ENCODE measurements around the gene PHF21A.
"Not testable (repeated sequence)": the region's sequence is repeated elsewhere in the genome, so short reads cannot be mapped to it uniquely, and the experiment has no call there.

Gene PHF21A

DNA sequence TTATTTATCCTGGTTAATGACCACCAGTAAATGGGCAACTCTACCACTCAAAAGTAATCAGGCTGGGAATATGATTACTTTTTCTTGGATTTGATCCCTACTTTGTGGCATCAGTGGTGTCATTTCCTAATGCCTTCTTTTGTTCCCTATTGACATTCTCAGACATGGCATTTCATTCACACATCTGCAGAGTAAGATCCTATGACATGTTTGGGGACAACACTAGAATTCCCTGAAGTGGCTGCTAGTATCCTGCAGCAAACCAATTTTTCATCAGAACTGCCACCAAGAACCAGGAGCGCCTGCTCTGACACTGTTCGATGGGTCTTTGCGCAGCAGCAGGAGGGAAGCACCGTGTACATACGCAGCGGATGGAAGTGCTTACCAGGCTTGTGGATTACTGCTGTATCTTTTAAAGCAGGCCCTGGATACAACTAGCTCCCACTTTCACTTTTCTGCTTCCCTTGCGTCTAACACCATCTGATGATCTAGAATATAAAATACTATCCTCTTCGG lies 101.1 kb downstream of the PHF21A start:
- no peak for DNase-seq (ENCODE audit: low spot score)
- Histone ChIP-seq H3K4me3 (no peak overlapping the region), H3K27ac (no peak overlapping the region)
- TF ChIP-seq, protein P1, sequence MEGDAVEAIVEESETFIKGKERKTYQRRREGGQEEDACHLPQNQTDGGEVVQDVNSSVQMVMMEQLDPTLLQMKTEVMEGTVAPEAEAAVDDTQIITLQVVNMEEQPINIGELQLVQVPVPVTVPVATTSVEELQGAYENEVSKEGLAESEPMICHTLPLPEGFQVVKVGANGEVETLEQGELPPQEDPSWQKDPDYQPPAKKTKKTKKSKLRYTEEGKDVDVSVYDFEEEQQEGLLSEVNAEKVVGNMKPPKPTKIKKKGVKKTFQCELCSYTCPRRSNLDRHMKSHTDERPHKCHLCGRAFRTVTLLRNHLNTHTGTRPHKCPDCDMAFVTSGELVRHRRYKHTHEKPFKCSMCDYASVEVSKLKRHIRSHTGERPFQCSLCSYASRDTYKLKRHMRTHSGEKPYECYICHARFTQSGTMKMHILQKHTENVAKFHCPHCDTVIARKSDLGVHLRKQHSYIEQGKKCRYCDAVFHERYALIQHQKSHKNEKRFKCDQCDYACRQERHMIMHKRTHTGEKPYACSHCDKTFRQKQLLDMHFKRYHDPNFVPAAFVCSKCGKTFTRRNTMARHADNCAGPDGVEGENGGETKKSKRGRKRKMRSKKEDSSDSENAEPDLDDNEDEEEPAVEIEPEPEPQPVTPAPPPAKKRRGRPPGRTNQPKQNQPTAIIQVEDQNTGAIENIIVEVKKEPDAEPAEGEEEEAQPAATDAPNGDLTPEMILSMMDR (IDR thresholded peaks at IDR 0.05) = no peak

DNA sequence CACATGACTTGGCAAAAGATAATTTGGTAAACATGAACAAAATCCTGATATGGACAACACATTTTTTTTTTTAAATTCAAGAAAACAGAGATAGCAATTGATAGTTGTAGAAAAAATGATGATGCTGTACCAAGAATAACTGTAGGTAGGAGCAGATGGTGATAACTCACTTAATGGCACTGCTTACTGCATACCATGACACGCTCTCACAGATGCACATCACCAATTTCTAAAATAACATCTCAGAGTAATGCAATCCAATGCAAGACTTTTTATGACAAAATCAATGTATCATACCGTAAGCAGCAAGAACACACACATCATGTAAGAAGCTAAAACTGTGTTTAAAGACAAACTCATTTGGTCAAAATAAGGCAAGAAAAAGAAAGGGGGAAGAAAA lies 102.6 kb downstream of the PHF21A start:
- H3K27ac ChIP-seq = no peak overlapping the region
- TF ChIP-seq, protein P1 (IDR thresholded peaks at IDR 0.05) = no peak
- no peak overlapping the region for H3K4me3 ChIP-seq
- no peak for DNase-seq (ENCODE audit: low spot score)

DNA sequence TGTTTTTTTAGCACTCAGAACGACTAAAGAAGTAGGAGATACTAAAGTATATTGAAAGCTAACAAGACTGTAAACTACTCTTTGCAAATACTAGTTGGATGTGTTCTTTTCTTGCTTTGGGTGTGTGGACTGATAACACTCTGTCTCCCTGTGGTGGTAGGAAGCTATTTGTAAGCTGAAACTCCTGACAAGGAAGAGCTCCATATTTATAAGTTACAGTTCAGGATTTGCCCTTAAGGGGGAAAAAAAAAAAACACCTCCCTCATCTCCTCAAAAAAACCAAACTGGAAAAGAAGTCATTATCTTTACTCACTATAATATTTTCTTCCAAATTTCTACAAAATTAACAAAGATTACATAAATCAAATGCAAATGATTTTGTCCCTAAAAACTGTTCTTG lies 103.9 kb downstream of the PHF21A start:
- Histone ChIP-seq H3K27ac (no peak overlapping the region), H3K4me3 (no peak overlapping the region)
- TF ChIP-seq, protein P1 (IDR thresholded peaks at IDR 0.05) = no peak
- no peak for DNase-seq (ENCODE audit: low spot score)

DNA sequence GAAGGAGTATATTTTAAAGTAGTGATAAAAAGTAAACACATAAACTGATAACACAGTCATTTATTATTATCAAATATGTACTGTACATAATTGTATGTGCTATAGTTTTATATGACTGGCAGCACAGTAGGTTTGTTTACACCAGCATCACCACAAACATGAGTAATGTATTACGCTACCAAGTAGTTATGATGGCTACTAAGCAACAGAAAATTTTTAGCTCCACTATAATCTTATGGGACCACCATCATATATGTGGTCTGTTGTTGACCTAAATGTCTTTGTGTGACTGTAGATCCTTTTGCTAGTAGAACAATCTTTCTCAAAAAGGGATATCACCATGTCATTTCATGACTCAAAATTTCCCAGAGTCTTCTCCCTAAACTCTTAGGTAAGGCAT lies 105.3 kb downstream of the PHF21A start:
- no peak for DNase-seq (ENCODE audit: low spot score)
- no peak overlapping the region for H3K27ac ChIP-seq
- TF ChIP-seq, protein P1 (IDR thresholded peaks at IDR 0.05) = no peak
- H3K4me3 ChIP-seq = no peak overlapping the region

DNA sequence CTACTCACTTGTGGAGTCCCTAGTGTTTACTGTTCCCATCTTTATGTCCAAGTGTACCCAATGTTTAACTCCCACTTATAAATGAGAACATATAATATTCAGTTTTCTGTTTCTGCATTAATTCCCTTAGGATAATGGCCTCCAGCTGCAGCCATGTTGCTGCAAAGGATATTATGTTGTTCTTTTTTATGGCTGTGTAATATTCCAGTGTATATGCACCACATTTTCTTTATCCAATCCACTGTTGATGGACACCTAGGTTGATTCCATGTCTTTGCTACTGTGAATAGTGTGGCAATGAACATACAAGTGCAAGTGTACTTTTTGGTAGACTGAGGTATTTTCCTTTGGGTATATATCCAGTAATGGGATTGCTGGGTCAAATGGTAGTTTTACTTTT lies 107.1 kb downstream of the PHF21A start:
- not testable (repeated sequence) for DNase-seq (ENCODE audit: low spot score); H3K27ac ChIP-seq; H3K4me3 ChIP-seq

DNA sequence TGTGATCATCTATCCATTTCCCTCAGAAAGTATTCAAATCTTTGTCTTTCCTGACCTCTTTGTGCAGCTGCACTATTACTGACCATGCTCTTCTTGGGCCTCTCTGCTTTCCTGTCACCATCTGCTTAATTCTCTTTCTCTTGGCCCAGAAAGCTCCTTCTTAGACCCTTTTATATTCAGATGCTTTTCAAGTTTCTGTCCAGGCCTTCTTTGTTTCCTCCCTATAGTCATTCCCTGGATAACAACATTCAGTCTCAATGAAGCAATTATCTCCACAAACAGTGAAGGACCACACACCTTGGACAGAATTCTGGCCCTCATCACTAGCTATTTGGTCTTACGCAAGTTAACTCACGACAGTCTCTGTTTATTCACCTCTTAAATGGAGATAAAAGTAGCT lies 109.1 kb downstream of the PHF21A start:
- Histone ChIP-seq H3K27ac (no peak overlapping the region), H3K4me3 (no peak overlapping the region)
- DNase-seq (ENCODE audit: low spot score) = no peak
- TF ChIP-seq, protein P1 (IDR thresholded peaks at IDR 0.05) = no peak

DNA sequence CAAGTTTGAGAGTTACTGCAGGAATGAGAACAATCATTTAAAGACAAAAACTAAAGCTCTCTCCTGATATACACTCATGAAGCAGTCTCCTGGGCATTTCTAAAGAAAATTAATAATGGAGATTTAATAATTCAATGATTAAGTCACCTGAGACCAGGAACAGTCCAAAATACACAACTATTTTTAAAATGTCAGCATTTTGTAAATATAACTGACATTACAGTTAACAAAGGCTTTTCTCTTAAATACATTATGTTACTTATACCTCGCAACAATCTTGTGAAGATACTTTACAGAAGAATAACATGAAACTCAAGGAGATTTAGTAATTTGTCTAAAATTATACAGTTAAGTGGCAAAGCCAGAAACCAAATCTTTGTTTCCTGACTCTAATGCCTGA lies 111.2 kb downstream of the PHF21A start:
- TF ChIP-seq, protein P1 (IDR thresholded peaks at IDR 0.05) = no peak
- Histone ChIP-seq H3K4me3 (no peak overlapping the region), H3K27ac (no peak overlapping the region)
- no peak for DNase-seq (ENCODE audit: low spot score)

DNA sequence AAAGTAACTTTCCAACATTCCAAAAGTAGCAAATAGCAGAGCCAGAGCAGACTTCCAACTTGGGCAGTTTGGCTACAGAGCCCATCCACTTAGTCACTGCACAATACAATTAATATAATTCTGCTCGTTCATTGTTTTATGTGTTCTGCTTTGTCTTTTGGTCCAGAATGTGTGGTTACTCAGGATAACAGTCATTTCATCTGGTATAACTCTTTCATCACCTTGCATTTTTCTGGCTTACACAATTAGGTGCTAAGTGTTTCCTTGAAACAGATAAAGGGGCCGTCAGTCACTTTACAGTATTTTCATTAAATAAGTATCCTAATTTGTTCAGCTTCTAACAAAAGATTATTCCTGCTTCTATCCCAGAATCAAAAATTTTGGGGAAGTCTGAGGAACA lies 111.6 kb downstream of the PHF21A start:
- DNase-seq (ENCODE audit: low spot score) = no peak
- Histone ChIP-seq H3K4me3 (no peak overlapping the region), H3K27ac (no peak overlapping the region)
- TF ChIP-seq, protein P1 (IDR thresholded peaks at IDR 0.05) = no peak

Measured in coronary artery (tissue), 2 donors.